GM23248 (cell line): ENCODE measurements around the gene HSPB7. TPM values are rescaled to one million over a fixed set of nuclear protein-coding genes. Genes with fewer than 3 reads are reported as not detected.

ENCODE experiments used
- DNase-seq: peaks from one replicate; pipeline ENCODE4 v3.0.0-alpha.2; 2015
- H2AFZ ChIP-seq: fragments of 200-600 bp; sonication (generic); 2 replicates; pipeline ENCODE4 v1.6.1; 2016; ENCODE audit warnings: antibody characterized with exemption
- H3F3A ChIP-seq: fragments of 200-600 bp; sonication (generic); 2 replicates; pipeline ENCODE4 v1.6.1; 2016; ENCODE audit warnings: mild to moderate bottlenecking, antibody characterized with exemption, mixed run types; ENCODE audit not compliant: insufficient read depth
- H3K27ac ChIP-seq: fragments of 200-600 bp; sonication (generic); 2 replicates; pipeline ENCODE4 v1.5.1; 2016; ENCODE audit warnings: mild to moderate bottlenecking
- H3K27me3 ChIP-seq: fragments of 200-600 bp; sonication (generic); replicated peaks from 2 replicates; pipeline ENCODE4 v1.6.1; 2016; ENCODE audit warnings: mild to moderate bottlenecking; ENCODE audit not compliant: insufficient read depth
- H3K36me3 ChIP-seq: fragments of 200-600 bp; sonication (generic); 2 replicates; pipeline ENCODE4 v1.6.1; 2016; ENCODE audit warnings: low read depth, mild to moderate bottlenecking
- H3K4me1 ChIP-seq: fragments of 200-600 bp; sonication (generic); 2 replicates; pipeline ENCODE4 v1.6.1; 2016; ENCODE audit warnings: mild to moderate bottlenecking; ENCODE audit not compliant: insufficient read depth
- H3K4me2 ChIP-seq: fragments of 200-600 bp; sonication (generic); one replicate; pipeline ENCODE4 v1.6.1; 2016; ENCODE audit warnings: mild to moderate bottlenecking; ENCODE audit not compliant: unreplicated experiment
- H3K4me3 ChIP-seq: fragments of 200-600 bp; sonication (generic); 2 replicates; pipeline ENCODE4 v1.5.1; 2016; ENCODE audit warnings: mild to moderate bottlenecking
- H3K79me2 ChIP-seq: fragments of 200-600 bp; sonication (generic); 2 replicates; pipeline ENCODE4 v1.6.1; 2016; ENCODE audit warnings: mild to moderate bottlenecking; ENCODE audit not compliant: insufficient read depth
- H3K9ac ChIP-seq: fragments of 200-600 bp; sonication (generic); 2 replicates; pipeline ENCODE4 v1.6.1; 2016; ENCODE audit warnings: mild to moderate bottlenecking
- H3K9me2 ChIP-seq: fragments of 200-600 bp; sonication (generic); 2 replicates; pipeline ENCODE4 v1.6.1; 2016; ENCODE audit warnings: mixed run types, mild to moderate bottlenecking, moderate library complexity; ENCODE audit not compliant: insufficient read depth
- H3K9me3 ChIP-seq: fragments of 200-600 bp; sonication (generic); one replicate; pipeline ENCODE4 v1.6.1; 2017; ENCODE audit warnings: low read depth
- H4K20me1 ChIP-seq: fragments of 200-600 bp; sonication (generic); 2 replicates; pipeline ENCODE4 v1.6.0; 2016; ENCODE audit not compliant: insufficient read depth
- EZH2 ChIP-seq: fragments of 200-600 bp; sonication (generic); IDR thresholded peaks from 2 replicates; pipeline ENCODE4 v1.6.1; 2018; ENCODE audit warnings: antibody characterized with exemption, mild to moderate bottlenecking; ENCODE audit not compliant: insufficient read depth, poor library complexity, severe bottlenecking
- EZH2phosphoT487 ChIP-seq: fragments of 200-600 bp; sonication (generic); IDR thresholded peaks from 2 replicates; pipeline ENCODE4 v1.6.1; 2018; ENCODE audit warnings: antibody characterized with exemption, moderate library complexity, mild to moderate bottlenecking, low read depth; ENCODE audit not compliant: insufficient read depth
- WGBS, 2 experiments: methylation state at CpG; one replicate each; pipeline ENCODE4 v1.1.6; 2015 to 2017; ENCODE audit warnings: low lambda C conversion rate in 2 of 2, low coverage in 1 of 2; ENCODE audit errors: missing lambda C conversion rate in 2 of 2; 5-methylcytosine and 5-hydroxymethylcytosine counted together
- in situ Hi-C: fragments of 300-500 bp; cut with MboI; formaldehyde crosslinking; loops from 2 replicates; pipeline ENCODE4 v1.15.0; 2020
- polyA plus RNA-seq: library from polyadenylated mRNA; unstranded; fragments of >200 nt; fragmentation: Nextera tagmentation; extraction: Ambion mirVana; gene quantifications from 2 replicates; pipeline ENCODE4 v1.2.1, GENCODE V29; 2016
- total RNA-seq: library from RNA; depleted of rRNA; stranded (reverse); fragments of >200 nt; shearing (Covaris generic); gene quantifications from 2 replicates; pipeline ENCODE4 v1.2.3, GENCODE V29; 2014

Gene HSPB7
- total and polyA plus RNA-seq, 2 experiments from 2014 or later = 22.9 to 111 TPM

DNA sequence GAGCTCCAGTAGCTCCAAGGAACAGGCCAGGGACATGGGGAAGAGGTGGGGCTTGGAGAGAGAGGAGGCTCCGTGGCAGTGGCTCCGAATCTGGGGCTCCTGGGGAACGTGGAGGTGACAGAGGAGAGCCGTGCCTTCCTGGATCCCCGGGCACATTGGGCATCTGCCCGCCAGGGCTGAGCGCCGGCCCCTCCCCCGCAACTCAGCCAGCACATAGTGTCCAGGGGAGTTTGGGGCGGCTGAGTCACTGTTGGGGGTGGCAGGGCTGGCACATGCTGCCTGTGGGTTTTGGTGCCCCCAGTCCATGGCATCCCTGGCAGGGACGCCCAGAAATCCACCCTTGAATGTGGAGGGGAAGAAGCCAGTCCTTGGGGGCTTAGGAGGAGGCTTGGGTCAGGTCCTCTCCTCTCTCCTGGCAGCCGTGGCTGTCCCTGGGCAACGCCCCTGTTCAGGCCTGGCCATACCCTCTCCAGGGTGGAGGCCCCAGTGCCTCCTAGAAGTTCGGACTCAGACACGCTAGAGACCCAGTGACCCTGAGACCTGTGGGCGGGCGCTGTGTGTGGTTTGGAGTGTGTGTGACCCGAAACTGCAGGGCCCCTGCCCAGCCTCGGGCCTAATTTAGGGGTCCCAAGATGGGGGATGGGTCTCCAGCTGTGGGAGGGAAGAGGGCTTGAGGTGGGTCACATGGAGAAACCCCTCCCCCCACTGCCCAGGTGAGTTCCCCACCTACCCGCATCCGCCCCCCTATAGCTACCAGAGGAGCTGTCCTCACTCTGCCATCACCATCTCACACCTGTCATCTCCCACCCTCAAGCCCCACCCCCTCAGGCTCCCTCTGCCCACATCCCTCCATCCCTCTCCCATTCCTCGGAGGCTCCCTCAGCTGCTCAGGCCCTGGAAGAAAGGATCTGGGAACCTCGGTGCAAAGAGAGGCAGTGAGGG, 1.6 kb downstream of the HSPB7 start:
- Histone ChIP-seq H3K9me3 (no peaks in the 10 kb centered on the region), H3K79me2 (no peaks in the 10 kb centered on the region), H4K20me1 (no peaks in the 10 kb centered on the region), H3K4me1 (peaks cover 58% of the 10 kb centered on the region), H3K27ac (0 out of 2 replicates have a peak overlapping the region, but pooled peaks have one; percentile 12), H3K9ac (0 out of 2 replicates have a peak overlapping the region, but pooled peaks have one; percentile 22), H3K9me2 (no peaks in the 10 kb centered on the region), H3K36me3 (no peaks in the 10 kb centered on the region), H3K27me3 (no peaks in the 10 kb centered on the region), H3F3A (peaks cover 25% of the 10 kb centered on the region), H3K4me3 (no peak overlapping the region), H3K4me2 (no peak overlapping the region), H2AFZ (no peak overlapping the region)
- in situ Hi-C loops = no loop called here
- 62% methylated on average over 19 to 23 of the region's 23 CpGs for WGBS, 2 experiments
- DNase-seq = peak; percentile 46
- no peak for TF ChIP-seq EZH2
- no peak for TF ChIP-seq EZH2phosphoT487

- in situ Hi-C loops = no loop called here
- H3K4me1 ChIP-seq = peaks cover 57% of the 10 kb centered on the region
These were observed 2.4 kb downstream of the HSPB7 start for GRCh38 chr1:16015491-16015890.

GRCh38 chr1:16014509-16015482, 3.0 kb downstream of the HSPB7 start:
- peak; percentile 50 for DNase-seq
- no peaks in the 10 kb centered on the region for H3K9me2 ChIP-seq

More at GRCh38 chr1:16015491-16015890, 2.4 kb downstream of the HSPB7 start:
- Histone ChIP-seq H3K9me2 (no peaks in the 10 kb centered on the region), H3F3A (peaks cover 26% of the 10 kb centered on the region), H3K9ac (no peak overlapping the region), H3K27ac (no peak overlapping the region), H3K36me3 (no peaks in the 10 kb centered on the region), H4K20me1 (no peaks in the 10 kb centered on the region), H3K4me3 (no peak overlapping the region), H3K9me3 (no peaks in the 10 kb centered on the region), H3K27me3 (no peaks in the 10 kb centered on the region), H3K4me2 (no peak overlapping the region), H3K79me2 (no peaks in the 10 kb centered on the region), H2AFZ (no peak overlapping the region)
- TF ChIP-seq EZH2phosphoT487 (no peak), EZH2 (no peak)
- DNase-seq = no peak
- 96% methylated on average over 23 to 25 of the region's 25 CpGs for WGBS, 2 experiments

DNA sequence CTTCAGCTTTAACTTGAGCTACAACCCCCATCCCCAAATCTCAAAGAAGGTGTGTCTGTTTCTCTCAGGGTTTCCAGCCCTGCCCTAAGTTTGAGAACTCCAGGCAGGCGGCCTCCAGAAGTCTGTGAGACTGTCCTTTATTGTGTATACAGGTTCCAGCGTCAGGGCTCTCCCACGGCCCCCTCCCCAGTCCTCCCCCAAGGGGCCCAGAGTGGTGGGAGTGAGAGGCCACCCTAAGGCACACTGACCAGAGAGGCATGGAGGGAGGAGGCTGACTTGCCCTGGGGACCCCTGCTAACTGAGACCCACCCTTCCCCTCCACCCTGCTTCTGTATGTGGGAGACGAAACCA, 4.0 kb downstream of the HSPB7 start:
- H3K36me3 ChIP-seq = no peaks in the 10 kb centered on the region
- peak overlapping the region; percentile 32; the same call in 1 of the 2 replicates for H3K27ac ChIP-seq
- H3K4me2 ChIP-seq = no peak overlapping the region
- no peaks in the 10 kb centered on the region for H3K9me3 ChIP-seq
- no peak overlapping the region for H2AFZ ChIP-seq
- no peak for DNase-seq
- H3K4me1 ChIP-seq = peaks cover 42% of the 10 kb centered on the region
- WGBS, 2 experiments = 83 to 88% methylated on average over 4 of the region's 4 CpGs
- in situ Hi-C loops = no loop called here
- H3F3A ChIP-seq = peaks cover 21% of the 10 kb centered on the region
- H3K4me3 ChIP-seq = no peak overlapping the region
- H4K20me1 ChIP-seq = no peaks in the 10 kb centered on the region
- no peak for TF ChIP-seq EZH2
- TF ChIP-seq EZH2phosphoT487 = no peak
- no peaks in the 10 kb centered on the region for H3K79me2 ChIP-seq
- H3K27me3 ChIP-seq = no peaks in the 10 kb centered on the region
- H3K9me2 ChIP-seq = no peaks in the 10 kb centered on the region
- H3K9ac ChIP-seq = peak overlapping the region; percentile 72; the same call in 1 of the 2 replicates

More at GRCh38 chr1:16014509-16015482, 3.0 kb downstream of the HSPB7 start:
- Histone ChIP-seq H3K9me3 (no peaks in the 10 kb centered on the region), H4K20me1 (no peaks in the 10 kb centered on the region), H3F3A (peaks cover 21% of the 10 kb centered on the region), H3K27me3 (no peaks in the 10 kb centered on the region), H3K36me3 (no peaks in the 10 kb centered on the region), H3K9ac (0 out of 2 replicates have a peak overlapping the region, but pooled peaks have one; percentile 72), H3K27ac (no peak overlapping the region), H3K79me2 (no peaks in the 10 kb centered on the region), H2AFZ (no peak overlapping the region), H3K4me2 (no peak overlapping the region), H3K4me3 (no peak overlapping the region), H3K4me1 (peaks cover 50% of the 10 kb centered on the region)
- TF ChIP-seq EZH2 = no peak
- TF ChIP-seq EZH2phosphoT487 = no peak
- whole genome bisulfite sequencing, 2 experiments = 56 to 67% methylated on average over 17 of the region's 17 CpGs
- in situ Hi-C loops = no loop called here
